ENCODE data around the gene CDH23. TPM values are rescaled to one million over a fixed set of nuclear protein-coding genes. Genes with fewer than 3 reads are reported as not detected.

Gene CDH23
- total RNA-seq, 4 donors from 2014 or later = 7.1 to 56.2 (median 25.4) TPM

DNA sequence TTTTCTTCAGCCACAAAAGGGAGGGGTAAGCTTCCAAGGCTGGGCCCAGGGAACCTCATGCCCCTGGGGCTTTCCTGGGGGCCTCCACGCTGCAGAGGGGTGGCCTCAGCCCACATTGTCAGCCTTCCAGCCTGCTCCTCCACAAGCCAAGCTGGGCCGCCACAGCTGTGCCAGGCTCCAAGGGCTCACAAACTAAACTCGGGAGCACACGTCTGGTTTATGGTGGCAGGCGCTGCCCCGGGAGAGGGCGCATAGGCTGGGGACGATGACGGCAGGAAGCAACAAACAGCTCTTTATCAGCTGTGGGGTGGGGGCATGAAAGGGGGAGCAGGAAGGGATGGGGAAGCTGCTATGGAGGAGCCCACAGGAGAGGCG is 6.3 kb upstream of the CDH23 start:
- Histone ChIP-seq H3K27ac (no peak overlapping the region), H3K4me3 (no peak overlapping the region), H3K36me3 (no peaks in the 10 kb centered on the region), H3K4me1 (no peaks in the 10 kb centered on the region), H3K27me3 (no peaks in the 10 kb centered on the region), H3K9me3 (no peaks in the 10 kb centered on the region)
- intact Hi-C loops (cut with DNase I; ENCODE audit: low total_unique reads) = loop anchor here (10.0 kb wide), 1 partner anchor 314 kb away; no protein-coding TSS in a partner anchor
- DNase-seq = no peak
- no peak for TF ChIP-seq POLR2A (IDR thresholded peaks at IDR 0.05)
- TF ChIP-seq, protein P1, sequence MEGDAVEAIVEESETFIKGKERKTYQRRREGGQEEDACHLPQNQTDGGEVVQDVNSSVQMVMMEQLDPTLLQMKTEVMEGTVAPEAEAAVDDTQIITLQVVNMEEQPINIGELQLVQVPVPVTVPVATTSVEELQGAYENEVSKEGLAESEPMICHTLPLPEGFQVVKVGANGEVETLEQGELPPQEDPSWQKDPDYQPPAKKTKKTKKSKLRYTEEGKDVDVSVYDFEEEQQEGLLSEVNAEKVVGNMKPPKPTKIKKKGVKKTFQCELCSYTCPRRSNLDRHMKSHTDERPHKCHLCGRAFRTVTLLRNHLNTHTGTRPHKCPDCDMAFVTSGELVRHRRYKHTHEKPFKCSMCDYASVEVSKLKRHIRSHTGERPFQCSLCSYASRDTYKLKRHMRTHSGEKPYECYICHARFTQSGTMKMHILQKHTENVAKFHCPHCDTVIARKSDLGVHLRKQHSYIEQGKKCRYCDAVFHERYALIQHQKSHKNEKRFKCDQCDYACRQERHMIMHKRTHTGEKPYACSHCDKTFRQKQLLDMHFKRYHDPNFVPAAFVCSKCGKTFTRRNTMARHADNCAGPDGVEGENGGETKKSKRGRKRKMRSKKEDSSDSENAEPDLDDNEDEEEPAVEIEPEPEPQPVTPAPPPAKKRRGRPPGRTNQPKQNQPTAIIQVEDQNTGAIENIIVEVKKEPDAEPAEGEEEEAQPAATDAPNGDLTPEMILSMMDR (IDR thresholded peaks at IDR 0.05) = no peak

DNA sequence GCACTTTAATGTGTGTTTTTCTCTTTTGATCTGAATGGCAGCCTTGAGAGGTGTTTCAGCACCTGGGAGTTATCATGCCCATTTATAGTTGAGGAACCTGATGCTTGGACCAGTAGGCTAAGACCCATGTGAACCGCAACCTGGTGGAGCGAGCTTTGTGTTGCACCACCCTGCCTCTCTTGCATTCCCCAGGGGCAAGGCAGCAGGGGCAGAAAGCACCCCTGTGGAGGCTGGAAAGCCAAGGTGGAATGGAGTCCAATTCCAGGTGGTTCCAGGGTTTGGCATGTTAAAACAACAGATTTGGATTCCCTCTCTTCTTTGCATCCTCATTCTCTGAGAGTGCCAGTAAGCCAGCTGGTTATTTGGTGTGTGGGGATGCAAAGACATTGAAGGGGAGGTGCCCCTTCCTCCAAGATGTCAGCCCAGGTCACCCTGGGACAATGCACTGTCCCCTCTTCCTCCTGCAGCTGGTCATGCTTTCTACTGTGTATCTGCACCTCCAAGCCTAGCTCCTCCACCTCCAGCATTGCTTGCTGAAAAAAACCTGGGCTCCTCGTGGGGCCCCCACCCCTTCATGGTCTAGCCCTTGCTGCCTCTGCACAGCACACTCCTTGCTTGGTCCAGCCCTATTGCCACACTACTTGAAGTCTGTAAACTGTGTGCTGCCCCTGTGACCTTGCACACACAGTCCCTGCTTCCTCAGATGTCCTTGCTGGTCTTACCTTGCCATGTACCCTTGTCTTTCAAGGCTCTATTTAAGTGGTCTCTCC is 5.6 kb upstream of the CDH23 start:
- no peak for DNase-seq
- no peaks in the 10 kb centered on the region for H3K36me3 ChIP-seq
- intact Hi-C loops (cut with DNase I; ENCODE audit: low total_unique reads) = loop anchor here (10.0 kb wide), 1 partner anchor 314 kb away; no protein-coding TSS in a partner anchor
- H3K27me3 ChIP-seq = no peaks in the 10 kb centered on the region
- no peak overlapping the region for H3K4me3 ChIP-seq
- no peaks in the 10 kb centered on the region for H3K9me3 ChIP-seq
- no peak overlapping the region for H3K27ac ChIP-seq
- TF ChIP-seq, protein P1 (IDR thresholded peaks at IDR 0.05) = no peak
- TF ChIP-seq POLR2A (IDR thresholded peaks at IDR 0.05) = no peak
- no peaks in the 10 kb centered on the region for H3K4me1 ChIP-seq

DNA sequence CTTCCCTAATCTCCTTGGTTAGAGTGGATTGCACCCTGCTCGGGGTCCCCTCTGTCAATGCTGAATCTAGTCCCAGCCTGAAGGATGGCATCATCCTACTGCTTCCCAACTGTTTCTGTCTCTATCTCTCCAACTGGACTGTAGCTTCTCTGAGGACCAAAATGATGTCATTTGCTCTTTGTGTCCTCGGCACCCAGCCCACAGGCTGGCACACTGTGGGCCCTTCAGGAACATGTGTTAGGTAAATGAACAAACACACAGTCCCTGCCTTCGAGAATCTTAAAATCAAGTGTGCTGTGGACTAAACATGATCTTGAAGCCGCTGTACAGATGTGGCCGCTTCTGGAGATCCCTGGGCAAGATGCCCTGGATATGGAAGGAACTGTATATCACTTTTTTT is 5.0 kb upstream of the CDH23 start:
- Histone ChIP-seq H3K27me3 (no peaks in the 10 kb centered on the region), H3K27ac (no peak overlapping the region), H3K4me3 (no peak overlapping the region), H3K36me3 (no peaks in the 10 kb centered on the region), H3K9me3 (no peaks in the 10 kb centered on the region), H3K4me1 (no peaks in the 10 kb centered on the region)
- intact Hi-C loops (cut with DNase I; ENCODE audit: low total_unique reads) = loop anchor here (10.0 kb wide), 1 partner anchor 313 kb away; no protein-coding TSS in a partner anchor
- TF ChIP-seq POLR2A (IDR thresholded peaks at IDR 0.05) = no peak
- TF ChIP-seq, protein P1 (IDR thresholded peaks at IDR 0.05) = no peak
- no peak for DNase-seq

DNA sequence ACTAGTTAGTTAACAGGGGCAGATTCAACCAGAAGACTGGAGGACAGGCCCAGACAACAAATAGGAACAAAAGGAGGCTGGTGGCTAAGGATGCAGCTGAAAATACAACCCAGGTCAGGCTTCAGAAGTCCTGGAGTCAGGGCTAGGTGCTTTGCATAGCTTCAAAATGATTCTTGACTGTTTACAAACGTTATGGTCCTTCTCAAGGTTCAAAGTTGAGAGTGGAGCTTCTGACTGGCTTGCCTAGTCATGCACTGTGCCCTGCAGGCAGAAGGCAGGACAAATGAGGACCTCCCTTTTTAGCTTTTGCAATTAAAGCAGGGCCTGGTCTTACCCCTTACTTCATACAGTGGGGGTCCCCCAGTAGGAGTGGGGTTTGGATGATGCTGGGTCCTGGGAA is 4.4 kb upstream of the CDH23 start:
- DNase-seq = no peak
- H3K9me3 ChIP-seq = no peaks in the 10 kb centered on the region
- no peak overlapping the region for H3K27ac ChIP-seq
- no peak overlapping the region for H3K4me3 ChIP-seq
- intact Hi-C loops (cut with DNase I; ENCODE audit: low total_unique reads) = loop anchor here (10.0 kb wide), 1 partner anchor 313 kb away; no protein-coding TSS in a partner anchor
- H3K36me3 ChIP-seq = no peaks in the 10 kb centered on the region
- H3K27me3 ChIP-seq = no peaks in the 10 kb centered on the region
- H3K4me1 ChIP-seq = no peaks in the 10 kb centered on the region
- no peak for TF ChIP-seq POLR2A (IDR thresholded peaks at IDR 0.05)
- TF ChIP-seq, protein P1 (IDR thresholded peaks at IDR 0.05) = no peak

Measured in uterus (tissue), 4 donors.